Activated T-cell treated with anti-CD3 and anti-CD28 coated beads for 1 hour (primary cell): ENCODE measurements around the gene HSBP1L1.
A peak's percentile ranks its signal among the peaks of the same experiment; 100 is the strongest.
"Not testable (repeated sequence)": the region's sequence is repeated elsewhere in the genome, so short reads cannot be mapped to it uniquely, and the experiment has no call there.

ENCODE experiments used
- DNase-seq: peaks from one replicate; pipeline ENCODE4 v3.0.0-alpha.2; 2020; ENCODE audit warnings: low read depth

Gene HSBP1L1

GRCh38 chr18:79987566-79987965 lies 23.1 kb downstream of the HSBP1L1 start:
- no peak for DNase-seq

- DNase-seq = peak; percentile 52
Observed at GRCh38 chr18:79988071-79988450, 23.6 kb downstream of the HSBP1L1 start.

- peak; percentile 68 for DNase-seq
Observed at GRCh38 chr18:79988451-79989194, 24.2 kb downstream of the HSBP1L1 start, which contains the start of gene TXNL4A. TXNL4A (minus strand) TSS chr18:79988563; CDS start chr18:79988392, 171 bp downstream.

DNA sequence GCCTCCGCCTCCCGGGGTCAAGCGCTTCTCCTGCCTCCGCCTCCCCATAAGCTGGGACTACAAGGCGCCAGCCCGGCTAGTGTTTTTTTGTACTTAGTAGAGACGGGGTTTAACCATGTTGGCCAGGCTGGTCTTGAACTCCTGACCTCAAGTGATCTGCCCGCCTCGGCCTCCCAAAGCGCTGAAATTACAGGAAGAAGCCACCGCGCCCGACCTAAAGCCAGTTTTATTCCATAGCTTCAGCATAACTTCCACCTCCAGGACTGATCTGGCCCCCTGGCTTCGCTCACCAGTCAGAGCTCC lies 24.7 kb downstream of the HSBP1L1 start:
- no peak for DNase-seq

DNA sequence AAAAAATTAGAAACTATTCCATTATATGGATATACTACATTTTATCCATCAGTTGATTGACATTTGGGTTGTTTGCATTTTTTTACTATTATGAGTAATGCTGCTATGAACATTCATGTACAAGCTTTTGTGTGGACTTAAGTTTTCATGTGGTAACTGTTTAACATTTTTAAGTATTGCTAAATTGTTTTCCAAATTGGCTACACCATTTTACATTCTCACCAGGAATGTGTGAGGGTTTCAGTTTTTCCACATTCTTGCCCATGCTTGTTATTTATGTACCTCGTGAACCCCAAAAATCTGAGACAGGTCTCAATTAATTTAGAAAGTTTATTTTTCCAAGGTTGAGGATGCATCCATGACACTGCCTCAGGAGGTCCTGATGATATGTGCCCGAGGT lies 27.1 kb downstream of the HSBP1L1 start:
- no peak for DNase-seq

DNA sequence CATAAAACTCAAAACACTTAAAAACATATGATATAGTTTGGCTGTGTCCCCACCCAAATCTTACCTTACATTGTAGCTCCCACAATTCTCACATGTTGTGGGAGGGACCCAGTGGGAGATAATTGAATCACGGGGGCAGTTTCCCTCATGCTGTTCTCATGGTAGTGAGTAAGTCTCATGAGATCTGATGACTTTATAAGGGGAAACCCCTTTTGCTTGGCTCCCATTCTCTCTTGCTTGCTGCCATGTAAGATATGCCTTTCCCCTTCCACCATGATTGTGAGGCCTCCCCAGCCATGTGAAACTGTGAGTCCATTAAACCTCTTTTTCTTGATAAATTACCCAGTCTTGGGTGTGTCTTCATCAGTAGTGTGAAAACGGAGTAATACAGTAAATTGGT lies 35.3 kb downstream of the HSBP1L1 start:
- DNase-seq = not testable (repeated sequence)

- no peak for DNase-seq
Observed at GRCh38 chr18:80000877-80001276, 36.4 kb downstream of the HSBP1L1 start.

GRCh38 chr18:80002468-80002867 lies 38.0 kb downstream of the HSBP1L1 start:
- DNase-seq = no peak

DNA sequence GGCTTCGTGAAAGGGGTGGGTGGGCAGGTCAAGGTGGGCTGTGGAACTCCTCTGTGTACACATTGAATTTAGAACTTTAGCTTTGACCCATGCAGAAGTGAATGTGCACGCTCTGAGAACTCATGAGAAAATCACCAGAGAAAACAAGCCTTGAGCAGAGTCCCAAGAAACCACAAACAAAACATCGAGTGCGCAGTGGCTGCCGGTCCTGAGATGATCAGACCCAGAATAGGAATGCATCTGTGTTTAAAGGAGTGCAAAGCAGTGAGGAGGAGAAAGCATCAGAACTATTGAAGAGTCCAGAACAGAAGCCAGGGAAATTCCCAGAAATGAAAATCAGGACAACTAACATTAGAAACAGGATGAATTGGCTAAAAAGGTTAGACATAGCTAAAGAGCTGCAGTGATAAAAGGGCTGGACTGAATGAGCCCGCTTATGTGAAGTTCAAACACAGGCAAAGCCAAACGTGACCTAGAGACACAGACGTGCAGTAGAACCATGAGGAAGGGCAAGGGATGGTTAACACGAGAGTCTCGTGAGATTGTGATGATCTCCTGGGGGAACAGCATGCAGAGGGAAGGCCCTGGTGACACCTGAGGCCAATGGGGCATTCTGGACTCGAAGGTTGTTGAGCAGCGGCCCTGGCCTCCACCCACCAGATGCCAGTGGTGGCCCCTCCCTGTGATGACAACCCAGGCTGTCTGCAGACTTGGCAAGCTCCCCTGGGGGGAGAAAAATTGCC lies 40.3 kb downstream of the HSBP1L1 start:
- DNase-seq = no peak

- DNase-seq = no peak
Observed at GRCh38 chr18:80006724-80007123, 42.3 kb downstream of the HSBP1L1 start.

- no peak for DNase-seq
Observed at GRCh38 chr18:80009661-80010550, 45.5 kb downstream of the HSBP1L1 start.

GRCh38 chr18:80010551-80010906 lies 46.1 kb downstream of the HSBP1L1 start:
- no peak for DNase-seq

GRCh38 chr18:80011496-80012137 lies 47.2 kb downstream of the HSBP1L1 start:
- DNase-seq = not testable (repeated sequence)

GRCh38 chr18:80012714-80013113 lies 48.3 kb downstream of the HSBP1L1 start:
- no peak for DNase-seq
